Osteoblast (primary cell): ENCODE measurements around the gene CISTR. TPM values are rescaled to one million over a fixed set of nuclear protein-coding genes. Genes with fewer than 3 reads are reported as not detected.
A peak's percentile ranks its signal among the peaks of the same experiment; 100 is the strongest.

Source experiments
- DNase-seq: peaks from one replicate; pipeline ENCODE4 v3.0.0; 2011; ENCODE audit warnings: low spot score, mixed read lengths; ENCODE audit not compliant: insufficient read length; ENCODE audit errors: missing footprints
- H2AFZ ChIP-seq: 2 replicates; pipeline ENCODE4 v1.6.0; 2011; ENCODE audit warnings: mild to moderate bottlenecking, low read length
- H3K27ac ChIP-seq: 2 replicates; pipeline ENCODE4 v1.5.1; 2011; ENCODE audit warnings: mild to moderate bottlenecking, low read depth, low read length, moderate library complexity
- H3K27me3 ChIP-seq: 2 replicates; pipeline ENCODE4 v1.6.0; 2012; ENCODE audit warnings: mild to moderate bottlenecking, control low read depth, inconsistent platforms, low read length, moderate library complexity; ENCODE audit not compliant: insufficient read depth
- H3K36me3 ChIP-seq: 2 replicates; pipeline ENCODE4 v1.5.1; 2011; ENCODE audit warnings: mild to moderate bottlenecking, low read length, control low read depth, moderate library complexity; ENCODE audit not compliant: insufficient read depth
- H3K4me1 ChIP-seq: 2 replicates; pipeline ENCODE4 v1.5.1; 2011; ENCODE audit warnings: mild to moderate bottlenecking, low read length, control low read depth, moderate library complexity; ENCODE audit not compliant: insufficient read depth
- H3K4me2 ChIP-seq: 2 replicates; pipeline ENCODE4 v1.6.0; 2011; ENCODE audit warnings: mild to moderate bottlenecking, low read length; ENCODE audit not compliant: insufficient read depth
- H3K4me3 ChIP-seq: fragments of 200-600 bp; sonication (generic); 3 replicates; pipeline ENCODE4 v1.5.1; 2012; ENCODE audit warnings: mild to moderate bottlenecking, low read length, inconsistent platforms; ENCODE audit not compliant: insufficient read depth
- H3K79me2 ChIP-seq: 2 replicates; pipeline ENCODE4 v1.6.0; 2012; ENCODE audit warnings: mild to moderate bottlenecking, low read length, control low read depth, inconsistent platforms; ENCODE audit not compliant: insufficient read depth
- H3K9me3 ChIP-seq: 2 replicates; pipeline ENCODE4 v1.5.1; 2011; ENCODE audit warnings: low read depth, low read length, control low read depth
- H4K20me1 ChIP-seq: 2 replicates; pipeline ENCODE4 v1.6.0; 2012; ENCODE audit warnings: mild to moderate bottlenecking, low read length, control low read depth; ENCODE audit not compliant: insufficient read depth
- total RNA-seq: library from RNA; depleted of rRNA; stranded (reverse); fragments of >200 nt; gene quantifications from 2 replicates; pipeline ENCODE4 v1.2.3, GENCODE V29; 2012
- TF ChIP-seq, protein P1 (sequence below): IDR thresholded peaks from 2 replicates; pipeline ENCODE4 v1.5.1; 2011; ENCODE audit warnings: mild to moderate bottlenecking, low read depth, low read length, moderate library complexity; ENCODE audit errors: extremely low read depth

The CISTR gene
- total RNA-seq, 1 donor: not detected

DNA sequence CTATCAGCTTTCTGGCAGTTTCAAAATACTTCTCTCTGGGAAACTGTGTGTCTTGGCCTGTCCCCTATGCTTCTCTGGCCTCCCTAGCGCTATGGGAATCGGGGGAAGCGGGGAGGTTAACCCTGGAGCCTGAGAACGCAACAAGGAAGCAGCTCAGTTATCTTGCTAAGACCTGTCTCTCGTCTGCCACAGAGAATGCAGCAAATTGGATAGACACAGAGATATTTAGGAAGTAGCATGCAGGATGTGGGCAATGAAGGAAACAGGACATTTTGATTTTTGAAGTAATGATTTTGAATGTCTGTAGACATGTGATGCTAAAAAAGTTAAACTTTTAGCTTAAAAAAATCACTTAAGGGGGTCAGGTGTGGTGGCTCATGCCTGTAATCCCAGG is 18.0 kb downstream of the CISTR start:
- H3K4me1 ChIP-seq: peaks cover 16% of the 10 kb centered on the region
- H4K20me1 ChIP-seq: peaks cover 4% of the 10 kb centered on the region
- TF ChIP-seq, protein P1, sequence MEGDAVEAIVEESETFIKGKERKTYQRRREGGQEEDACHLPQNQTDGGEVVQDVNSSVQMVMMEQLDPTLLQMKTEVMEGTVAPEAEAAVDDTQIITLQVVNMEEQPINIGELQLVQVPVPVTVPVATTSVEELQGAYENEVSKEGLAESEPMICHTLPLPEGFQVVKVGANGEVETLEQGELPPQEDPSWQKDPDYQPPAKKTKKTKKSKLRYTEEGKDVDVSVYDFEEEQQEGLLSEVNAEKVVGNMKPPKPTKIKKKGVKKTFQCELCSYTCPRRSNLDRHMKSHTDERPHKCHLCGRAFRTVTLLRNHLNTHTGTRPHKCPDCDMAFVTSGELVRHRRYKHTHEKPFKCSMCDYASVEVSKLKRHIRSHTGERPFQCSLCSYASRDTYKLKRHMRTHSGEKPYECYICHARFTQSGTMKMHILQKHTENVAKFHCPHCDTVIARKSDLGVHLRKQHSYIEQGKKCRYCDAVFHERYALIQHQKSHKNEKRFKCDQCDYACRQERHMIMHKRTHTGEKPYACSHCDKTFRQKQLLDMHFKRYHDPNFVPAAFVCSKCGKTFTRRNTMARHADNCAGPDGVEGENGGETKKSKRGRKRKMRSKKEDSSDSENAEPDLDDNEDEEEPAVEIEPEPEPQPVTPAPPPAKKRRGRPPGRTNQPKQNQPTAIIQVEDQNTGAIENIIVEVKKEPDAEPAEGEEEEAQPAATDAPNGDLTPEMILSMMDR: no peak
- no peaks in the 10 kb centered on the region for H3K79me2 ChIP-seq
- DNase-seq: no peak
- no peak overlapping the region for H3K27ac ChIP-seq
- H2AFZ ChIP-seq: no peak overlapping the region
- no peaks in the 10 kb centered on the region for H3K9me3 ChIP-seq
- H3K36me3 ChIP-seq: no peaks in the 10 kb centered on the region
- H3K4me2 ChIP-seq: peak overlapping the region; percentile 37
- H3K27me3 ChIP-seq: peaks cover 46% of the 10 kb centered on the region
- H3K4me3 ChIP-seq: no peak overlapping the region

DNA sequence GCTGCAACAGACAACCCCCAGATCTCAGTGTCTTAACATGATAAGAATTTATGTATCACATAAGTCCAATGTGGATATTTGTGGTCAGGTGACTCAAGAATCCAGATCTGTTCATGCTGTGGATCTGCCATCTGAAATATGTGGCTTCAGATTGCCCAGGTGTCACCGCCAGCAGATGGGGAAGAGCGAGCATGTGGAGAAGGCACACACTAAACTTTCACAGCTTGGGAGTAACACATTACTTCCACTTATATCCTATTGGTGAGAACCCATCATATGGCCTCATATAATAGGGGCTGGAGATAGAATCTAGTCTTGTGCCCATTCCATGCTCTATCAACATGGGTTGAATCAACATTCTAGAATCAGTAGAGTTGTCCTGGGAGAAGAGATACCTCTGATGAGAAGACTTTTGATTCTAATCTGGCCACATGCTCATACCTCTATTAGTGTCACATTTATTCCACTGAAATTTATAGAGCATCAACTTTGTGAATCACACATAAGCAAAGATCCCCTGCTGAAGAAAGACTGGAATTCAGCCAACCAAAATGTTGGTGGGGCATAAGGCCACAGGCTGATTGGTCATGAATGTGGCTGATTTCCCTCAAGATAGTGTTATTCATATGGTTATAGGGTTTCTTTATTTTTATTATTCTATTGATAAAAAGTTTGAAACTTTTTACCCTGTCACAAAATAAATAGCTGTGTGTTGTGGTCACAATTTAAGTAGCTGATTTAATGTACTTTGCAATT is 18.6 kb downstream of the CISTR start:
- TF ChIP-seq, protein P1: no peak
- Histone ChIP-seq H3K79me2 (no peaks in the 10 kb centered on the region), H4K20me1 (peaks cover 4% of the 10 kb centered on the region), H3K4me2 (peak overlapping the region; percentile 37), H3K36me3 (no peaks in the 10 kb centered on the region), H3K4me3 (no peak overlapping the region), H3K4me1 (peaks cover 16% of the 10 kb centered on the region), H3K9me3 (no peaks in the 10 kb centered on the region), H2AFZ (no peak overlapping the region), H3K27me3 (peaks cover 41% of the 10 kb centered on the region), H3K27ac (no peak overlapping the region)
- peak; percentile 93 for DNase-seq

DNA sequence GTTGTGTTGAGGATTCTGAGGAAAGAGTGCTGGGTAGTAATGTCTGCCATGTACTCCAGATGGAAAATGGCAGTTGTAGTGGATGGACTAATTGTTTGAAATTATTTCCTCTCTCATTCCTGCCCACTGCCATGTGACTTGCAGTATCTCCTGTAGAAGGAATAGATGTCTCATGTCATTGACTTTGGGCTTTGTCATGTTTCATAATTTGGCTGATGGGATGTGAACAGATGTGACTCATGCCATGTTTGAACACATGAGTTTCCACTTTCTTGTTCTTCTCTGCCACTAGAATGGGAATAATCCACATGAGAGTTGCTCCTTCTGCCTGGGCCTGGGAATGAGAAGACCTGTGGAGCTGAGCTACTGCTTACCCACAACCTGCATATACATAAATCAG is 22.1 kb downstream of the CISTR start:
- no peak for DNase-seq
- H3K27ac ChIP-seq: no peak overlapping the region
- peaks cover 19% of the 10 kb centered on the region for H3K79me2 ChIP-seq
- H3K4me3 ChIP-seq: no peak overlapping the region
- H4K20me1 ChIP-seq: peaks cover 10% of the 10 kb centered on the region
- H3K9me3 ChIP-seq: no peaks in the 10 kb centered on the region
- H3K27me3 ChIP-seq: peaks cover 9% of the 10 kb centered on the region
- H3K4me2 ChIP-seq: no peak overlapping the region
- no peak overlapping the region for H2AFZ ChIP-seq
- TF ChIP-seq, protein P1: no peak
- peaks cover 38% of the 10 kb centered on the region for H3K4me1 ChIP-seq
- H3K36me3 ChIP-seq: peaks cover 4% of the 10 kb centered on the region

DNA sequence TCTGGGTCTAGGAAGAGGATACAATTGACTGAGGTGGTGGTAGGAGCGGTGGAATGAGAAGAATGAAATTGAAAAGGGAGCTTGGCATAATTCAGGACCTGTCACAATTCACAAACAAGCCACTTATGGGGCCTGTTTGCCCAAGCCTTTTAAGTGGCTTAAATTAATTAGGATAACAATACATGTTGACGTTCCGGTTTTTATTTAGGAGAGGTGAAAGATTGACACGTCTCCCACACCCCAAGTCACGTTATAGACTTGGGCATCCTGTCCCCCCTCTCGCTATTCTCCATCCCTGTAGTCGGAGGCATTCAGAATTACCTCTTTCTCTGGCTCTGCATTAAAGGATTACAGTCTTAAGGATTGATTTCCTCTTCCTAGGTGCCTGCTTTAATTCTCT is 23.6 kb downstream of the CISTR start:
- peak overlapping the region; percentile 77 for H3K4me3 ChIP-seq
- peaks cover 19% of the 10 kb centered on the region for H3K79me2 ChIP-seq
- peak overlapping the region; percentile 96 for H2AFZ ChIP-seq
- TF ChIP-seq, protein P1: no peak
- H3K36me3 ChIP-seq: peaks cover 17% of the 10 kb centered on the region
- H3K27me3 ChIP-seq: peaks cover 9% of the 10 kb centered on the region
- H3K9me3 ChIP-seq: no peaks in the 10 kb centered on the region
- peaks cover 26% of the 10 kb centered on the region for H3K4me1 ChIP-seq
- H3K4me2 ChIP-seq: peak overlapping the region; percentile 94
- H4K20me1 ChIP-seq: peaks cover 6% of the 10 kb centered on the region
- no peak overlapping the region for H3K27ac ChIP-seq
- no peak for DNase-seq
